Measurements from ENCODE around the gene LRRC36. TPM values are rescaled to one million over a fixed set of nuclear protein-coding genes. Genes with fewer than 3 reads are reported as not detected.

The LRRC36 gene
- total RNA-seq, 4 donors from 2014 or later = 0.33 TPM; not detected in 3

GRCh38 chr16:67304020-67304419 is 22.6 kb upstream of the LRRC36 start:
- intact Hi-C loops (cut with DNase I) = no loop called here
- Histone ChIP-seq H3K4me1 (peaks cover 0 to 13% (median 2%) of the 10 kb centered on the region in 4 donors), H3K4me3 (no peak overlapping the region), H3K9me3 (no peaks in the 10 kb centered on the region), H3K27ac (replicated peaks in 1 of 4) (no peak overlapping the region), H3K36me3 (no peaks in the 10 kb centered on the region), H3K27me3 (peaks cover 0 to 2% (median 0%) of the 10 kb centered on the region in 4 donors)
- 74% methylated on average over 1 of the region's 1 CpG for WGBS
- no peak for DNase-seq (ENCODE audit: extremely low spot score)
- no peak for TF ChIP-seq CTCF (IDR thresholded peaks at IDR 0.05)
- TF ChIP-seq POLR2A (IDR thresholded peaks at IDR 0.05; ENCODE audit: low read depth) = no peak
- TF ChIP-seq POLR2AphosphoS5 (IDR thresholded peaks at IDR 0.05) = no peak
- no peak for TF ChIP-seq EP300 (IDR thresholded peaks at IDR 0.05)

- Histone ChIP-seq H3K4me3 (no peak overlapping the region), H3K27ac (replicated peaks in 1 of 4) (no peak overlapping the region), H3K4me1 (peaks cover 0 to 13% (median 2%) of the 10 kb centered on the region in 4 donors), H3K36me3 (no peaks in the 10 kb centered on the region), H3K9me3 (no peaks in the 10 kb centered on the region), H3K27me3 (no peaks in the 10 kb centered on the region)
- intact Hi-C loops (cut with DNase I) = no loop called here
- WGBS = 85% methylated on average over 13 of the region's 13 CpGs
- no peak for TF ChIP-seq POLR2AphosphoS5 (IDR thresholded peaks at IDR 0.05)
- TF ChIP-seq EP300 (IDR thresholded peaks at IDR 0.05) = no peak
- no peak for TF ChIP-seq CTCF (IDR thresholded peaks at IDR 0.05)
- TF ChIP-seq POLR2A (IDR thresholded peaks at IDR 0.05; ENCODE audit: low read depth) = no peak
- no peak for DNase-seq (ENCODE audit: extremely low spot score)
These were observed 21.2 kb upstream of the LRRC36 start for GRCh38 chr16:67305216-67306071.

- H3K4me3 ChIP-seq = no peak overlapping the region
- WGBS = 96% methylated on average over 3 of the region's 3 CpGs
- no peak overlapping the region for H3K27ac ChIP-seq (replicated peaks in 1 of 4)
These were observed 16.1 kb upstream of the LRRC36 start for GRCh38 chr16:67310561-67310960.

GRCh38 chr16:67311607-67312488 is 14.8 kb upstream of the LRRC36 start:
- 46% methylated on average over 5 of the region's 5 CpGs for WGBS
- no peak for DNase-seq (ENCODE audit: extremely low spot score)

More at GRCh38 chr16:67310561-67310960, 16.1 kb upstream of the LRRC36 start:
- TF ChIP-seq POLR2AphosphoS5 (IDR thresholded peaks at IDR 0.05) (no peak), POLR2A (IDR thresholded peaks at IDR 0.05; ENCODE audit: low read depth) (no peak), CTCF (IDR thresholded peaks at IDR 0.05) (no peak), EP300 (IDR thresholded peaks at IDR 0.05) (no peak)
- no peaks in the 10 kb centered on the region for H3K27me3 ChIP-seq
- H3K4me1 ChIP-seq = no peaks in the 10 kb centered on the region
- no peaks in the 10 kb centered on the region for H3K9me3 ChIP-seq
- no peak for DNase-seq (ENCODE audit: extremely low spot score)
- intact Hi-C loops (cut with DNase I) = no loop called here
- H3K36me3 ChIP-seq = no peaks in the 10 kb centered on the region

GRCh38 chr16:67312719-67313118 is 13.9 kb upstream of the LRRC36 start:
- H3K27ac ChIP-seq (replicated peaks in 1 of 4) = no peak overlapping the region
- no peak overlapping the region for H3K4me3 ChIP-seq
- H3K27me3 ChIP-seq = peaks cover 0 to 10% (median 0%) of the 10 kb centered on the region in 4 donors
- no peaks in the 10 kb centered on the region for H3K9me3 ChIP-seq
- no peaks in the 10 kb centered on the region for H3K4me1 ChIP-seq
- TF ChIP-seq POLR2A (IDR thresholded peaks at IDR 0.05; ENCODE audit: low read depth) (no peak), CTCF (IDR thresholded peaks at IDR 0.05) (no peak), POLR2AphosphoS5 (IDR thresholded peaks at IDR 0.05) (no peak), EP300 (IDR thresholded peaks at IDR 0.05) (no peak)
- DNase-seq (ENCODE audit: extremely low spot score) = no peak
- no peaks in the 10 kb centered on the region for H3K36me3 ChIP-seq
- intact Hi-C loops (cut with DNase I) = no loop called here

More at GRCh38 chr16:67311607-67312488, 14.8 kb upstream of the LRRC36 start:
- TF ChIP-seq EP300 (IDR thresholded peaks at IDR 0.05) (no peak), POLR2AphosphoS5 (IDR thresholded peaks at IDR 0.05) (peak; percentile 12 to 44), POLR2A (IDR thresholded peaks at IDR 0.05; ENCODE audit: low read depth) (no peak)
- no peaks in the 10 kb centered on the region for H3K36me3 ChIP-seq
- no peak overlapping the region for H3K4me3 ChIP-seq
- peaks cover 0 to 8% (median 0%) of the 10 kb centered on the region in 4 donors for H3K27me3 ChIP-seq
- H3K27ac ChIP-seq (replicated peaks in 1 of 4) = peak overlapping the region; percentile 11 to 45 (median 38)
- no peaks in the 10 kb centered on the region for H3K9me3 ChIP-seq
- no peaks in the 10 kb centered on the region for H3K4me1 ChIP-seq
- intact Hi-C loops (cut with DNase I) = no loop called here

All from esophagus muscularis mucosa (tissue), 4 donors.